Erythroblast (primary cell): Measurements from ENCODE around the gene CACNA2D2.
A peak's percentile ranks its signal among the peaks of the same experiment; 100 is the strongest.

Source experiments
- DNase-seq, 2 experiments: peaks; one replicate each; lab custom pipeline; 2025; lab: John Stamatoyannopoulos, UW
- GATA1 ChIP-seq: IDR thresholded peaks from 2 replicates; pipeline ENCODE4 v1.6.1; 2011; ENCODE audit warnings: low read depth, mild to moderate bottlenecking, control low read depth, low read length, moderate library complexity
- POLR2A ChIP-seq: IDR thresholded peaks from 2 replicates; pipeline ENCODE4 v1.6.1; 2011; ENCODE audit warnings: mild to moderate bottlenecking, low read length

CACNA2D2 gene

DNA sequence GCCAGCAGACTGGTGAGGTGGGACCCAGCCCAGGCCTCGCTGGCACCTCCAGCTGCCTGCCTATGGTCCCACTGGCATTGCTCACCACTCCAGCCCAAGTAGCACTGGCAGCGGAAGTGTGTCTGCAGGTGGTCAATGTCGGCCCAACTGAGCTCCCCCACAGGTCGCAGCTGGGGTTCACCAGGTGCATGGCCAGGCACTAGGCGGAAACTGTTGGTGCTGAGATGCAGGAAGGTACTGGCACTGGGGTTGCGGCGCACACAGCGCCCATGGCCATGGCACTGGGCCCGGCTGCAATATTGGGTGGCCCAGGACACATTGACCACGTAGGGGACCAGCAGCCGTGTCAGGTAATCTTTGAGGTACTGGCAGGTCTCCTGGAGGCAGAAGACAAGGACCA lies 185.3 kb downstream of the CACNA2D2 start:
- TF ChIP-seq POLR2A = no peak
- TF ChIP-seq GATA1 = no peak
- no peak for DNase-seq

DNA sequence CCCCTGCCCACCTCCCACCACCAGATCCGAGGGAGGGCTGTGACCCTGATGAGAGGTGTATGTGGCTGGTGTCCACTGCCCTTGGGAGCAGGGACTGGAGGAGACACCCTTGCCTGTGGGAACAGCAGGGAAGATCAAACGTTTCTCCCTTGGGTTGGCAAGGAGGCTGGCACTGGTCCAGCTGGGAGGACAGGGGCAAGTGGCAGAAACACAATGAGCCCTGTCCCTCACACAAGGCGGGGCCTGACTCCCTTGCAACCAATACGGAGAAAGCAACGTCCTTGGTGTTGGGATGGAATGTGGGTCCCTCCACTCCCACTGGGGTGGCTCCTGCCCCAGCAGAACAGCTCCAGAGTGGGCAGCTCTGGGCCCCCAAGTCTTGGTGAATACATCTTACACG lies 186.1 kb downstream of the CACNA2D2 start:
- TF ChIP-seq GATA1 (no peak), POLR2A (no peak)
- DNase-seq = no peak

GRCh38 chr3:50316657-50317242 lies 186.7 kb downstream of the CACNA2D2 start:
- TF ChIP-seq GATA1 = no peak
- no peak for TF ChIP-seq POLR2A
- DNase-seq = peak in 1 of 2 experiments; percentile 32

DNA sequence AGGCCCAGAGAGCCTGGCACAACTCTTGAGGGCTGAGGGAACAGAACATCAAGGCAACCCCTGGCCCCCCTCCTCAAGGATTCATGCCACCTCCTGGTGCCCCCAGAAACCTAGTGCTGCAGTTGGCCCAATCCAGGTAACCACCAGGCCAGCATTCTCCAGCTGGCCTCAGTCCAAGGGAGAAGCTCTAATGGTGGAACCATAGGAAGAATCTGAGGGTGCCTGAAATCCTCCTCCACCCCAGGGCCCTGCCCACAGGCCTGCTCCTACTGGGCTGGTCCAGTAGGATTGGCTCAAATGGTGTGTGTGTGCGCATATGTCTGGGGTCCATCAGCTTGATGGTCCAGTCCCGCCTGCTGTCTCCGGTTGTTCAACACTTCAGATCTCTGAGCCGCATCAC lies 188.6 kb downstream of the CACNA2D2 start:
- TF ChIP-seq GATA1 = no peak
- TF ChIP-seq POLR2A = no peak
- no peak for DNase-seq

GRCh38 chr3:50314342-50314741 lies 189.1 kb downstream of the CACNA2D2 start:
- DNase-seq = no peak
- TF ChIP-seq GATA1 = no peak
- no peak for TF ChIP-seq POLR2A
